Right cardiac atrium (tissue), 5 donors: ENCODE results near the gene ZNF628. TPM values are rescaled to one million over a fixed set of nuclear protein-coding genes. Genes with fewer than 3 reads are reported as not detected.

Source experiments
- ATAC-seq, 2 donors: fragments of 200-7000 bp; cut with Tn5 transposase; one replicate each; pipeline versions ENCODE4 v1.8.0 to v1.9.1; 2020; ENCODE audit warnings: moderate library complexity in 2 of 2, mild to moderate bottlenecking in 1 of 2
- DNase-seq, 3 donors: peaks; one replicate each; pipeline ENCODE4 v3.0.0-alpha.2; 2020
- H3K27ac ChIP-seq: one replicate; pipeline ENCODE4 v1.5.1; 2013; ENCODE audit warnings: mild to moderate bottlenecking, low read length, control low read depth, moderate library complexity
- H3K27me3 ChIP-seq: one replicate; pipeline ENCODE4 v1.6.1; 2013; ENCODE audit not compliant: control insufficient read depth, insufficient read depth
- H3K4me1 ChIP-seq: one replicate; pipeline ENCODE4 v1.6.1; 2013; ENCODE audit warnings: low read length; ENCODE audit not compliant: control insufficient read depth, insufficient read depth
- H3K4me3 ChIP-seq: one replicate; pipeline ENCODE4 v1.5.1; 2013; ENCODE audit warnings: low read length, control low read depth
- H3K9me3 ChIP-seq: one replicate; pipeline ENCODE4 v1.6.1; 2013; ENCODE audit warnings: low read length; ENCODE audit not compliant: control insufficient read depth
- WGBS: extraction: QIAGEN DNeasy Blood & Tissue Kit; methylation state at CpG from one replicate; pipeline ENCODE4 v1.1.7; 2013; 5-methylcytosine and 5-hydroxymethylcytosine counted together
- intact Hi-C, 4 donors: fragments of 100-400 bp; cut with DNase I; formaldehyde crosslinking; loops; one replicate each; pipeline versions ENCODE4 v1.11.0 to v1.14.0; 2022 to 2023
- polyA plus RNA-seq: library from polyadenylated mRNA; stranded (reverse); fragments of 200-250 nt; gene quantifications from one replicate; pipeline ENCODE4 v1.2.3, GENCODE V29; 2013
- total RNA-seq, 4 donors: library from RNA; stranded (reverse); fragmentation: NEBNext Ultra II Directional; extraction: Animal tissue kit (Norgen Biotek cat#: 25700); gene quantifications; one replicate each; pipeline ENCODE4 v1.2.1, GENCODE V29; 2021
- donor health status: healthy with polysubstance abuse.
- donor health status: DM: no; HTN: yes; CAD: no.
- donor health status: DM: no; HTN: no; CAD: no.
- donor health status: DM: no; HTN: yes; CAD: no; lungs with severe emphysema.
- donor health status: DM: yes; HTN: yes; CAD: no.

The ZNF628 gene
- total and polyA plus RNA-seq, 5 donors, result 5.6 to 8.1 (median 6.7) TPM

- peak overlapping the region; percentile 12 for H3K27ac ChIP-seq
- peaks cover 1% of the 10 kb centered on the region for H3K4me1 ChIP-seq
- no peak for ATAC-seq
- no peaks in the 10 kb centered on the region for H3K9me3 ChIP-seq
- intact Hi-C loops, result no loop called here
- H3K4me3 ChIP-seq, result peak overlapping the region; percentile 67
- no peaks in the 10 kb centered on the region for H3K27me3 ChIP-seq
- WGBS, result 22% methylated on average over 16 of the region's 16 CpGs
- no peak for DNase-seq
Observed at GRCh38 chr19:55459950-55460657, 16.3 kb upstream of the ZNF628 start.

GRCh38 chr19:55460670-55461258 lies 15.7 kb upstream of the ZNF628 start:
- Histone ChIP-seq H3K9me3 (no peaks in the 10 kb centered on the region), H3K27ac (peak overlapping the region; percentile 91), H3K4me1 (peaks cover 1% of the 10 kb centered on the region), H3K4me3 (peak overlapping the region; percentile 67), H3K27me3 (no peaks in the 10 kb centered on the region)
- DNase-seq (peak; percentile 89 to 96 (median 94)), ATAC-seq (peak; percentile 81 to 82)
- WGBS, result 9% methylated on average over 24 of the region's 24 CpGs
- intact Hi-C loops, result no loop called here

- Histone ChIP-seq H3K9me3 (no peaks in the 10 kb centered on the region), H3K4me1 (peaks cover 1% of the 10 kb centered on the region), H3K27ac (peak within 1 kb of the TSS; percentile 91), H3K4me3 (peak within 1 kb of the TSS; percentile 67), H3K27me3 (no peaks in the 10 kb centered on the region)
- intact Hi-C loops, result no loop called here
- under 1% methylated on average over 54 of the region's 54 CpGs for WGBS
- peak; percentile 100 for DNase-seq
- ATAC-seq, result peak; percentile 95 to 97
Observed at GRCh38 chr19:55461259-55461973, 15.0 kb upstream of the ZNF628 start, which contains the start of gene ISOC2. Gene ISOC2, minus strand, starts transcription at chr19:55461642. Its CDS starts 5,156 bp downstream, at chr19:55456486.

- Histone ChIP-seq H3K27me3 (no peaks in the 10 kb centered on the region), H3K4me3 (peak overlapping the region; percentile 44), H3K9me3 (no peaks in the 10 kb centered on the region), H3K27ac (peak overlapping the region; percentile 34), H3K4me1 (peaks cover 1% of the 10 kb centered on the region)
- 14% methylated on average over 27 of the region's 27 CpGs for WGBS
- intact Hi-C loops, result no loop called here
- ATAC-seq (peak in 1 of 2 donors; percentile 8), DNase-seq (peak; percentile 47 to 75 (median 64))
Observed at GRCh38 chr19:55461974-55462626, 14.3 kb upstream of the ZNF628 start.

GRCh38 chr19:55462722-55463121 lies 13.7 kb upstream of the ZNF628 start:
- H3K4me3 ChIP-seq, result no peak overlapping the region
- ATAC-seq, result no peak
- intact Hi-C loops, result no loop called here

GRCh38 chr19:55463583-55464031 lies 12.8 kb upstream of the ZNF628 start:
- H3K9me3 ChIP-seq, result no peaks in the 10 kb centered on the region
- no peaks in the 10 kb centered on the region for H3K27me3 ChIP-seq
- DNase-seq (peak in 2 of 3 donors; percentile 49 to 65), ATAC-seq (no peak)
- H3K27ac ChIP-seq, result no peak overlapping the region
- intact Hi-C loops, result no loop called here
- H3K4me1 ChIP-seq, result peaks cover 1% of the 10 kb centered on the region
- no peak overlapping the region for H3K4me3 ChIP-seq
- 73% methylated on average over 15 of the region's 15 CpGs for WGBS

More at GRCh38 chr19:55462722-55463121, 13.7 kb upstream of the ZNF628 start:
- H3K4me1 ChIP-seq, result peaks cover 1% of the 10 kb centered on the region
- no peaks in the 10 kb centered on the region for H3K9me3 ChIP-seq
- DNase-seq, result peak in 2 of 3 donors; percentile 36 to 58
- H3K27me3 ChIP-seq, result no peaks in the 10 kb centered on the region
- 81% methylated on average over 11 of the region's 11 CpGs for WGBS
- no peak overlapping the region for H3K27ac ChIP-seq

GRCh38 chr19:55464039-55464661 lies 12.3 kb upstream of the ZNF628 start:
- peak in 2 of 3 donors; percentile 45 to 65 for DNase-seq
- WGBS, result 72% methylated on average over 23 of the region's 23 CpGs

GRCh38 chr19:55464662-55465054 lies 11.8 kb upstream of the ZNF628 start, which contains the start of gene C19orf85:
Gene C19orf85, minus strand, starts transcription at chr19:55464751. Its CDS starts 197 bp downstream, at chr19:55464554.
- WGBS, result 76% methylated on average over 14 of the region's 14 CpGs
- Histone ChIP-seq H3K27ac (no peak within 1 kb of the TSS), H3K4me3 (no peak within 1 kb of the TSS), H3K27me3 (no peaks in the 10 kb centered on the region), H3K9me3 (no peaks in the 10 kb centered on the region), H3K4me1 (peaks cover 1% of the 10 kb centered on the region)
- ATAC-seq, result no peak
- DNase-seq, result peak in 1 of 3 donors; percentile 42
- intact Hi-C loops, result loop anchor here in 3 of 4 donors (5.0 kb wide), 1 partner anchor 38 kb away; no protein-coding TSS in a partner anchor

More at GRCh38 chr19:55464039-55464661, 12.3 kb upstream of the ZNF628 start:
- H3K9me3 ChIP-seq, result no peaks in the 10 kb centered on the region
- ATAC-seq, result no peak
- H3K4me3 ChIP-seq, result no peak overlapping the region
- no peaks in the 10 kb centered on the region for H3K27me3 ChIP-seq
- intact Hi-C loops, result no loop called here
- H3K4me1 ChIP-seq, result peaks cover 1% of the 10 kb centered on the region
- no peak overlapping the region for H3K27ac ChIP-seq

- H3K4me3 ChIP-seq, result no peak overlapping the region
- ATAC-seq, result no peak
- 85% methylated on average over 11 of the region's 11 CpGs for WGBS
- peak in 1 of 3 donors; percentile 26 for DNase-seq
- peaks cover 1% of the 10 kb centered on the region for H3K4me1 ChIP-seq
- intact Hi-C loops, result loop anchor here in 3 of 4 donors (5.0 kb wide), 1 partner anchor 37 kb away; no protein-coding TSS in a partner anchor
- no peaks in the 10 kb centered on the region for H3K27me3 ChIP-seq
- no peak overlapping the region for H3K27ac ChIP-seq
- H3K9me3 ChIP-seq, result no peaks in the 10 kb centered on the region
Observed at GRCh38 chr19:55465460-55466240, 10.8 kb upstream of the ZNF628 start.
